Mucosa of descending colon (tissue), 3 donors: ENCODE results near the gene ST6GAL2. TPM values are rescaled to one million over a fixed set of nuclear protein-coding genes. Genes with fewer than 3 reads are reported as not detected.

Experiments used
- ATAC-seq: fragments of 200-7000 bp; cut with Tn5 transposase; one replicate; pipeline ENCODE4 v1.9.1; 2020; ENCODE audit warnings: mild to moderate bottlenecking, moderate library complexity
- DNase-seq, 3 donors: peaks; one replicate each; pipeline ENCODE4 v3.0.0-alpha.2; 2020
- H3K36me3 ChIP-seq: fragments of 200-600 bp; one replicate; pipeline ENCODE4 v1.8.0; 2021; ENCODE audit warnings: low read depth, mild to moderate bottlenecking
- H3K4me1 ChIP-seq: fragments of 200-600 bp; one replicate; pipeline ENCODE4 v1.8.0; 2021; ENCODE audit warnings: low read depth, mild to moderate bottlenecking
- H3K4me3 ChIP-seq: fragments of 200-600 bp; one replicate; pipeline ENCODE4 v1.8.0; 2021; ENCODE audit warnings: mild to moderate bottlenecking
- H3K9me3 ChIP-seq: fragments of 200-600 bp; one replicate; pipeline ENCODE4 v1.8.0; 2021; ENCODE audit warnings: mild to moderate bottlenecking
- CTCF ChIP-seq: fragments of 200-600 bp; IDR thresholded peaks from one replicate; pipeline ENCODE4 v1.8.0; 2022; ENCODE audit warnings: antibody characterized with exemption, mild to moderate bottlenecking
- intact Hi-C, 2 donors: fragments of 100-400 bp; cut with DNase I in 1 of 2; cut with micrococcal nuclease in 1 of 2; formaldehyde crosslinking; loops; one replicate each; pipeline versions ENCODE4 v1.11.0 to v1.11.1; 2022; cut with DNase I, micrococcal nuclease
- total RNA-seq, 3 donors: library from RNA; stranded (reverse); fragmentation: NEBNext Ultra II Directional in 2 of 3; extraction: Animal tissue kit (Norgen Biotek cat#: 25700) in 2 of 3; gene quantifications; one replicate each; pipeline versions ENCODE4 v1.2.1 to v1.2.4, GENCODE V29; 2021 to 2023
- donor health status: DM: no; HTN: no; CAD: no; lungs with moderate emphysema.
- donor health status: DM: no; HTN: no; CAD: no.
- donor health status: DM: no; HTN: yes; CAD: no.

ST6GAL2 gene
- total RNA-seq, 3 donors from 2014 or later: 0.20 to 3.2 (median 1.2) TPM

- ATAC-seq: peak; percentile 43
- TF ChIP-seq CTCF: no peak
Measured at GRCh38 chr2:106863387-106863786, 22.6 kb downstream of the ST6GAL2 start.

GRCh38 chr2:106859498-106859897 lies 26.5 kb downstream of the ST6GAL2 start:
- ATAC-seq: no peak

More at GRCh38 chr2:106863387-106863786, 22.6 kb downstream of the ST6GAL2 start:
- Histone ChIP-seq H3K9me3 (peaks cover 4% of the 10 kb centered on the region), H3K4me3 (no peak overlapping the region), H3K4me1 (no peaks in the 10 kb centered on the region), H3K36me3 (no peaks in the 10 kb centered on the region)
- intact Hi-C loops: no loop called here
- peak in 1 of 3 donors; percentile 10 for DNase-seq

GRCh38 chr2:106858810-106859209 lies 27.2 kb downstream of the ST6GAL2 start:
- H3K36me3 ChIP-seq: no peaks in the 10 kb centered on the region
- intact Hi-C loops: no loop called here
- no peak overlapping the region for H3K4me3 ChIP-seq
- no peaks in the 10 kb centered on the region for H3K4me1 ChIP-seq
- peaks cover 4% of the 10 kb centered on the region for H3K9me3 ChIP-seq
- no peak for DNase-seq
- TF ChIP-seq CTCF: no peak
- no peak for ATAC-seq

More at GRCh38 chr2:106859498-106859897, 26.5 kb downstream of the ST6GAL2 start:
- no peak for DNase-seq
- no peak for TF ChIP-seq CTCF
- Histone ChIP-seq H3K4me1 (no peaks in the 10 kb centered on the region), H3K36me3 (no peaks in the 10 kb centered on the region), H3K9me3 (peaks cover 4% of the 10 kb centered on the region), H3K4me3 (no peak overlapping the region)
- intact Hi-C loops: no loop called here

- no peak overlapping the region for H3K4me3 ChIP-seq
- peaks cover 4% of the 10 kb centered on the region for H3K9me3 ChIP-seq
- ATAC-seq (no peak), DNase-seq (no peak)
- intact Hi-C loops: no loop called here
- TF ChIP-seq CTCF: no peak
- H3K36me3 ChIP-seq: no peaks in the 10 kb centered on the region
- H3K4me1 ChIP-seq: no peaks in the 10 kb centered on the region
Measured at GRCh38 chr2:106857882-106858478, 28.0 kb downstream of the ST6GAL2 start.

- intact Hi-C loops: no loop called here
- TF ChIP-seq CTCF: no peak
- DNase-seq (no peak), ATAC-seq (no peak)
- H3K9me3 ChIP-seq: peaks cover 1% of the 10 kb centered on the region
- H3K4me3 ChIP-seq: no peak overlapping the region
- H3K4me1 ChIP-seq: no peaks in the 10 kb centered on the region
- H3K36me3 ChIP-seq: no peaks in the 10 kb centered on the region
Measured at GRCh38 chr2:106853631-106854030, 32.3 kb downstream of the ST6GAL2 start.
